GM19438 (cell line): ENCODE measurements around the gene FAM72C.
"Not testable (repeated sequence)": the region's sequence is repeated elsewhere in the genome, so short reads cannot be mapped to it uniquely, and the experiment has no call there.

ENCODE experiments used
- ATAC-seq: cut with Tn5 transposase; IDR thresholded peaks from one replicate; pipeline ENCODE4 v1.9.1; 2021; ENCODE audit warnings: low read depth; ENCODE audit not compliant: unreplicated experiment

FAM72C gene

GRCh38 chr1:143971924-143972700 lies at the start of gene FAM72C:
Gene FAM72C, minus strand, starts transcription at chr1:143971986. Its CDS starts 845 bp downstream, at chr1:143971141.
- peak; percentile 76 for ATAC-seq

GRCh38 chr1:144020001-144020738 lies 48.4 kb upstream of the FAM72C start:
- ATAC-seq: peak; percentile 72

- ATAC-seq: not testable (repeated sequence)
Observed at GRCh38 chr1:144019101-144019500, 47.3 kb upstream of the FAM72C start.

- not testable (repeated sequence) for ATAC-seq
Observed at GRCh38 chr1:144015180-144015966, 43.6 kb upstream of the FAM72C start.

GRCh38 chr1:144014528-144014927 lies 42.7 kb upstream of the FAM72C start:
- ATAC-seq: not testable (repeated sequence)

GRCh38 chr1:144014121-144014520 lies 42.3 kb upstream of the FAM72C start:
- ATAC-seq: not testable (repeated sequence)

- peak; percentile 96 for ATAC-seq
Observed at GRCh38 chr1:144012168-144012733, 40.5 kb upstream of the FAM72C start.

GRCh38 chr1:144009410-144009809 lies 37.6 kb upstream of the FAM72C start:
- ATAC-seq: peak; percentile 62

GRCh38 chr1:144004259-144004658 lies 32.5 kb upstream of the FAM72C start:
- not testable (repeated sequence) for ATAC-seq

- ATAC-seq: not testable (repeated sequence)
Observed at GRCh38 chr1:144003306-144004029, 31.7 kb upstream of the FAM72C start.

- peak; percentile 75 for ATAC-seq
Observed at GRCh38 chr1:144002141-144002881, 30.5 kb upstream of the FAM72C start.

GRCh38 chr1:144001077-144001476 lies 29.3 kb upstream of the FAM72C start:
- ATAC-seq: not testable (repeated sequence)

GRCh38 chr1:143996020-143996419 lies 24.2 kb upstream of the FAM72C start:
- not testable (repeated sequence) for ATAC-seq

- ATAC-seq: not testable (repeated sequence)
Observed at GRCh38 chr1:143993301-143993907, 21.6 kb upstream of the FAM72C start.

- ATAC-seq: not testable (repeated sequence)
Observed at GRCh38 chr1:143990699-143991098, 18.9 kb upstream of the FAM72C start.

GRCh38 chr1:143989719-143990118 lies 17.9 kb upstream of the FAM72C start:
- ATAC-seq: not testable (repeated sequence)

- not testable (repeated sequence) for ATAC-seq
Observed at GRCh38 chr1:143989427-143989712, 17.6 kb upstream of the FAM72C start.

GRCh38 chr1:143988602-143989426 lies 17.0 kb upstream of the FAM72C start:
- ATAC-seq: not testable (repeated sequence)
